Body of pancreas (tissue), 4 donors: ENCODE measurements around the gene FAM20B. TPM values are rescaled to one million over a fixed set of nuclear protein-coding genes. Genes with fewer than 3 reads are reported as not detected.

Experiments used
- ATAC-seq: fragments of 150-250 bp; one replicate; pipeline ENCODE4 v1.9.1; 2016
- DNase-seq, 4 donors: peaks; one replicate each; pipeline ENCODE4 v3.0.0-alpha.2; 2019
- H3K27ac ChIP-seq, 4 donors: fragments of 200-600 bp; sonication (generic); 1 replicate in 3 of 4; 2 replicates in 1 of 4; pipeline versions ENCODE4 v1.5.1 to v1.6.1; 2016 to 2019; ENCODE audit warnings: mild to moderate bottlenecking in 1 of 4, mixed read lengths in 1 of 4, moderate library complexity in 1 of 4
- H3K27me3 ChIP-seq, 2 donors: fragments of 200-600 bp; sonication (generic); one replicate each; pipeline ENCODE4 v1.6.0; 2016; ENCODE audit warnings: mild to moderate bottlenecking in 1 of 2
- H3K36me3 ChIP-seq, 2 donors: fragments of 200-600 bp; sonication (generic); replicated peaks in 1 of 2; 2 replicates each; pipeline ENCODE4 v1.5.1; 2016; ENCODE audit warnings: low read depth in 2 of 2; ENCODE audit not compliant: insufficient read depth in 1 of 2
- H3K4me1 ChIP-seq: fragments of 200-600 bp; sonication (generic); one replicate; pipeline ENCODE4 v1.6.0; 2016
- H3K4me3 ChIP-seq, 2 donors: fragments of 200-600 bp; sonication (generic); 1 replicate in 1 of 2; 2 replicates in 1 of 2; pipeline ENCODE4 v1.5.1; 2016 to 2019
- H3K9me3 ChIP-seq, 3 donors: fragments of 200-600 bp; sonication (generic); 1 replicate in 2 of 3; 2 replicates in 1 of 3; pipeline ENCODE4 v1.5.1; 2016
- CTCF ChIP-seq, 7 experiments: fragments of 450-650 bp in 4 of 7; fragments of 200-600 bp in 3 of 7; sonication (generic) in 3 of 7; IDR thresholded peaks; one replicate each; pipeline ENCODE4 v1.5.1; 2016 to 2019; ENCODE audit warnings: antibody characterized with exemption in 7 of 7
- POLR2A ChIP-seq, 3 donors: fragments of 450-650 bp; IDR thresholded peaks; one replicate each; pipeline ENCODE4 v1.6.1; 2016; ENCODE audit warnings: antibody characterized with exemption in 3 of 3, mild to moderate bottlenecking in 2 of 3
- WGBS, 2 donors: methylation state at CpG; one replicate each; pipeline ENCODE4 v1.1.5; 2017; 5-methylcytosine and 5-hydroxymethylcytosine counted together
- intact Hi-C: fragments of 100-400 bp; cut with DNase I; formaldehyde crosslinking; loops from one replicate; pipeline ENCODE4 v1.15.1; 2023
- total RNA-seq, 2 donors: library from RNA; depleted of rRNA; stranded (reverse); fragments of >200 nt; gene quantifications; one replicate each; pipeline ENCODE4 v1.1.0, GENCODE V29; 2016

FAM20B gene
- total RNA-seq, 2 donors from 2014 or later = 11.4 to 11.9 TPM

- no peaks in the 10 kb centered on the region for H3K4me1 ChIP-seq
- H3K9me3 ChIP-seq = no peaks in the 10 kb centered on the region
- no peak for DNase-seq
- TF ChIP-seq CTCF (IDR thresholded peaks at IDR 0.05) (no peak), POLR2A (IDR thresholded peaks at IDR 0.05) (no peak)
- no peak overlapping the region for H3K27ac ChIP-seq
- intact Hi-C loops = no loop called here
- no peaks in the 10 kb centered on the region for H3K27me3 ChIP-seq
- no peak overlapping the region for H3K4me3 ChIP-seq
- 95 to 100% methylated on average over 1 of the region's 1 CpG for WGBS, 2 donors
- ATAC-seq = no peak
- H3K36me3 ChIP-seq = no peaks in the 10 kb centered on the region
Observed at GRCh38 chr1:179048339-179049124, 22.8 kb downstream of the FAM20B start.

DNA sequence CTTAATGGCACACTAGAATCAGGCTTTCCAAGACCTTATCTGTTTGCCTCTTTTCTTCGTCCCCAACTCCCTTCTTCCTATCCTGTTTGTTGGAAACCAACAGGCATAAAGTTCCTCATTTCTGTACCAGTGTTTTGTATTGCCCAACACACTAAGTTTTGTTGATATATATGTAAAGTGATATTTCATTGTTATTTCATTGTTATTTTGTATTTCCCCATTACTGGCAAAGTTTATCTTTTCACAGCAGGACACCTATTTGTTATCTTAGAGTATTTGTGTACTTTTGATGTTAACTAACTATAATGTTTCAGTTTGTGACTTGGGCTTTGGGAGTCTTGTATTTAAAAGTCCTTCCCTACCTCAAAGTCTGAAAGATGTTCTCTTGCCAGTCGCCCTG is 27.1 kb downstream of the FAM20B start:
- ATAC-seq (no peak), DNase-seq (no peak)
- Histone ChIP-seq H3K9me3 (no peaks in the 10 kb centered on the region), H3K4me3 (no peak overlapping the region), H3K27ac (no peak overlapping the region), H3K4me1 (no peaks in the 10 kb centered on the region), H3K27me3 (no peaks in the 10 kb centered on the region), H3K36me3 (no peaks in the 10 kb centered on the region)
- TF ChIP-seq CTCF (IDR thresholded peaks at IDR 0.05) (no peak), POLR2A (IDR thresholded peaks at IDR 0.05) (no peak)
- intact Hi-C loops = no loop called here
- 66 to 79% methylated on average over 2 of the region's 2 CpGs for WGBS, 2 donors

DNA sequence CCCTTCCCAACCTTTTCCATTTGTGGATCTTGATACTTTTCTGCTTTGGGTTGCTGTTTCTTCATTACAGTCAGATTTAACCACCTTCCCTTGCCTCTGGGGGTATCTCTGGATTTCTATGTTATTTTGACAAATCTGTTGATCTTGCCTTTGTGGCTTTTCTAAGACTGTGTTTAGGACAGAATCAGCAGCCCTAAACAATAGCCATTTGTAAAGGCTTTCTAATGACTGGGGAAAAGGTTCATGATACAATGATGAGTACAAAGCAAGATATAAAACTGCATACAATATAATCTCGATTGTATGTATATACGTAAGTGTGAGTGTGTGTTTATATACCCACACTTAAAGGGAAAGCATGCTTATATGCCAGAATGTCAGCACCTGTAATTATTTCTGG is 27.8 kb downstream of the FAM20B start:
- intact Hi-C loops = no loop called here
- Histone ChIP-seq H3K36me3 (no peaks in the 10 kb centered on the region), H3K27ac (no peak overlapping the region), H3K4me3 (no peak overlapping the region), H3K27me3 (no peaks in the 10 kb centered on the region), H3K4me1 (no peaks in the 10 kb centered on the region), H3K9me3 (no peaks in the 10 kb centered on the region)
- no peak for DNase-seq
- no peak for ATAC-seq
- TF ChIP-seq POLR2A (IDR thresholded peaks at IDR 0.05) (no peak), CTCF (IDR thresholded peaks at IDR 0.05) (no peak)
- 78 to 84% methylated on average over 2 of the region's 2 CpGs for WGBS, 2 donors

GRCh38 chr1:179055937-179056336 is 30.2 kb downstream of the FAM20B start:
- TF ChIP-seq POLR2A (IDR thresholded peaks at IDR 0.05) = no peak
- no peak for TF ChIP-seq CTCF (IDR thresholded peaks at IDR 0.05)
- Histone ChIP-seq H3K36me3 (no peaks in the 10 kb centered on the region), H3K27ac (no peak overlapping the region), H3K27me3 (no peaks in the 10 kb centered on the region), H3K4me1 (no peaks in the 10 kb centered on the region), H3K4me3 (no peak overlapping the region), H3K9me3 (no peaks in the 10 kb centered on the region)
- ATAC-seq (no peak), DNase-seq (no peak)
- WGBS, 2 donors = 97 to 100% methylated on average over 2 of the region's 2 CpGs
- intact Hi-C loops = no loop called here
